H1 (cell line): ENCODE results near the gene SCN10A. TPM values are rescaled to one million over a fixed set of nuclear protein-coding genes. Genes with fewer than 3 reads are reported as not detected.

Experiments
- PHF8 ChIP-seq: fragments of 200-600 bp; sonication (generic); conservative IDR thresholded peaks from 2 replicates; pipeline ENCODE4 v1.7.1; 2012; ENCODE audit warnings: low read depth, mild to moderate bottlenecking, inconsistent platforms, low read length, moderate library complexity
- RXRA ChIP-seq: IDR thresholded peaks from 2 replicates; pipeline ENCODE4 v1.6.1; 2011; ENCODE audit warnings: low read depth, mild to moderate bottlenecking, low read length, moderate library complexity; ENCODE audit not compliant: insufficient read depth
- SUZ12 ChIP-seq: fragments of 200-600 bp; sonication (generic); IDR thresholded peaks from 2 replicates; pipeline ENCODE4 v1.6.1; 2012; ENCODE audit warnings: mild to moderate bottlenecking, inconsistent platforms, low read length, moderate library complexity, mixed read lengths
- TAF7 ChIP-seq: optimal IDR thresholded peaks from 2 replicates; pipeline ENCODE3; 2011; ENCODE audit warnings: low read depth, mild to moderate bottlenecking, inconsistent platforms, low read length, moderate library complexity, borderline replicate concordance
- YY1 ChIP-seq: IDR thresholded peaks from 2 replicates; pipeline ENCODE4 v1.6.1; 2011; ENCODE audit warnings: low read depth, mild to moderate bottlenecking, low read length
- polyA plus RNA-seq, 7 experiments: library from polyadenylated mRNA; depleted of rRNA in 3 of 7; stranded (reverse) in 5 of 7; unstranded in 2 of 7; fragments of >200 nt in 5 of 7; fragments of 200-250 nt in 2 of 7; gene quantifications; 1 replicate in 5 of 7; 2 replicates in 1 of 7; 4 replicates in 1 of 7; pipeline versions ENCODE4 v1.2.1 to v1.2.3, GENCODE V29; 2011 to 2013; ENCODE audit warnings: missing spikeins in 2 of 7, mixed read lengths in 2 of 7
- total RNA-seq: library from RNA; stranded (reverse); fragmentation: NEBNext Ultra II Directional; extraction: Animal tissue kit (Norgen Biotek cat#: 25700); gene quantifications from 2 replicates; pipeline ENCODE4 v1.2.1, GENCODE V29; 2021
- TF ChIP-seq, protein P1 (sequence below): IDR thresholded peaks from 2 replicates; pipeline ENCODE4 v1.6.1; 2011; ENCODE audit warnings: low read length, improper control_type of control experiment

SCN10A gene
- total and polyA plus RNA-seq, 2 of the 8 experiments (the other 6 are each of a cell fraction or from before 2014, with no cell fraction given), result not detected

DNA sequence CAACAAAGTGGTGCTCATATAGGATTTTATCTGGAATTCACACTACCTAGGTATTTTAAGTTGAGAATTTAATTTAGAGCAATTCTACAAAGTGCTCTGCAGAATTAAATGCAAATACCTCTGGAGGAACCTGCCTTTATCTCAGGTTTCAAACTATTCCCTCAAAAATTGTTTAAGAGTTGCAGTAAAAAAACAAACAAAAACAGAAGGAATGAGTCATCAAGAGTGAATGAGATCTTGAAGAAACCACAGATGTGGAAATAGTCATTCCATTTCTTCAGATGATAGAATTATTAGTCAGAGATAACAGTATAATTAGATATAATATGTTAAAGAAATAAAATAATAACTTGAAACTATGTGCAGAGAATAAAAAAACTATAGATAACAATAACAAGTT lies 85.7 kb downstream of the SCN10A start (continued):
- TF ChIP-seq, protein P1, sequence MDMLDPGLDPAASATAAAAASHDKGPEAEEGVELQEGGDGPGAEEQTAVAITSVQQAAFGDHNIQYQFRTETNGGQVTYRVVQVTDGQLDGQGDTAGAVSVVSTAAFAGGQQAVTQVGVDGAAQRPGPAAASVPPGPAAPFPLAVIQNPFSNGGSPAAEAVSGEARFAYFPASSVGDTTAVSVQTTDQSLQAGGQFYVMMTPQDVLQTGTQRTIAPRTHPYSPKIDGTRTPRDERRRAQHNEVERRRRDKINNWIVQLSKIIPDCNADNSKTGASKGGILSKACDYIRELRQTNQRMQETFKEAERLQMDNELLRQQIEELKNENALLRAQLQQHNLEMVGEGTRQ, result no peak
- TF ChIP-seq SUZ12, result no peak
- TF ChIP-seq RXRA, result no peak
- no peak for TF ChIP-seq PHF8
- no peak for TF ChIP-seq YY1
- no peak for TF ChIP-seq TAF7
